HepG2 (cell line): ENCODE measurements around the gene PTPN3. TPM values are rescaled to one million over a fixed set of nuclear protein-coding genes. Genes with fewer than 3 reads are reported as not detected.

Source experiments
- ARNTL ChIP-seq: sonication (generic); formaldehyde crosslinking; IDR thresholded peaks from 2 replicates; pipeline ENCODE4 v1.4.0; 2020; ENCODE audit warnings: mild to moderate bottlenecking, missing genetic modification reagents
- BHLHE40 ChIP-seq: IDR thresholded peaks from 2 replicates; pipeline ENCODE4 v1.6.1; 2011; ENCODE audit warnings: low read length, improper control_type of control experiment
- FOXA1 ChIP-seq, 2 experiments: fragments of 450-650 bp in 1 of 2; sonication (generic) in 1 of 2; formaldehyde crosslinking in 1 of 2; IDR thresholded peaks; 2 replicates each; pipeline versions ENCODE4 v1.4.0 to v1.6.1; 2016 to 2020; ENCODE audit warnings: missing genetic modification reagents in 1 of 2
- HNF1A ChIP-seq, 2 experiments: sonication (generic) in 1 of 2; formaldehyde crosslinking in 1 of 2; IDR thresholded peaks; 2 replicates each; pipeline versions ENCODE4 v1.4.0 to v1.6.1; 2016 to 2020; ENCODE audit warnings: borderline replicate concordance in 1 of 2, low read depth in 1 of 2, mild to moderate bottlenecking in 1 of 2, missing genetic modification reagents in 1 of 2
- KDM3A ChIP-seq: IDR thresholded peaks from 2 replicates; pipeline ENCODE4 v1.6.1; 2018; ENCODE audit warnings: low read depth, missing compliant biosample characterization
- MLXIP ChIP-seq: sonication (generic); formaldehyde crosslinking; IDR thresholded peaks from 2 replicates; pipeline ENCODE4 v1.9.0; 2021; ENCODE audit warnings: missing genetic modification reagents, borderline replicate concordance
- RXRB ChIP-seq: IDR thresholded peaks from 2 replicates; pipeline ENCODE4 v1.6.1; 2016; ENCODE audit warnings: borderline replicate concordance, missing genetic modification reagents, missing compliant biosample characterization
- SIX1 ChIP-seq: sonication (generic); formaldehyde crosslinking; IDR thresholded peaks from 2 replicates; pipeline ENCODE4 v1.4.0; 2020; ENCODE audit warnings: missing genetic modification reagents, borderline replicate concordance
- SMAD1 ChIP-seq: sonication (generic); formaldehyde crosslinking; IDR thresholded peaks from 2 replicates; pipeline ENCODE4 v1.4.0; 2020; ENCODE audit warnings: missing genetic modification reagents, low read depth, mild to moderate bottlenecking, borderline replicate concordance
- ZMAT3 ChIP-seq: sonication (generic); formaldehyde crosslinking; conservative IDR thresholded peaks from 2 replicates; pipeline ENCODE4 v1.7.0; 2021; ENCODE audit warnings: missing genetic modification reagents
- ZNF260 ChIP-seq: sonication (generic); formaldehyde crosslinking; IDR thresholded peaks from 2 replicates; pipeline ENCODE4 v1.4.0; 2020; ENCODE audit warnings: missing genetic modification reagents, low read depth, mild to moderate bottlenecking, borderline replicate concordance
- ZNF580 ChIP-seq: IDR thresholded peaks from 2 replicates; pipeline ENCODE4 v1.6.1; 2016; ENCODE audit warnings: low read depth, borderline replicate concordance
- ZNF878 ChIP-seq: sonication (generic); formaldehyde crosslinking; IDR thresholded peaks from 2 replicates; pipeline ENCODE4 v1.8.1; 2023; ENCODE audit warnings: mild to moderate bottlenecking, missing genetic modification reagents, moderate library complexity
- polyA plus RNA-seq, 8 experiments: library from polyadenylated mRNA; depleted of rRNA in 3 of 8; stranded (reverse) in 7 of 8; unstranded in 1 of 8; fragments of >200 nt; fragmentation: Illumina TruSeq in 4 of 8; extraction: Trizol in 4 of 8; gene quantifications; 2 replicates each; pipeline versions ENCODE4 v1.2.1 to v1.2.3, GENCODE V29; 2011 to 2016; ENCODE audit warnings: low read depth in 4 of 8, missing spikeins in 1 of 8, mixed read lengths in 1 of 8; ENCODE audit not compliant: insufficient read depth in 1 of 8
- total RNA-seq, 5 experiments: library from RNA; depleted of rRNA; stranded (reverse); fragments of >200 nt; fragmentation: Illumina TruSeq; extraction: Trizol; gene quantifications; 2 replicates each; pipeline ENCODE4 v1.2.3, GENCODE V29; 2016; ENCODE audit warnings: low read depth in 1 of 5
- TF ChIP-seq, protein P1 (sequence below): sonication (generic); formaldehyde crosslinking; IDR thresholded peaks from 2 replicates; pipeline ENCODE4 v1.4.0; 2020; ENCODE audit warnings: missing genetic modification reagents, low read depth, mild to moderate bottlenecking, borderline replicate concordance
- TF ChIP-seq, protein P2 (sequence below): sonication (generic); formaldehyde crosslinking; IDR thresholded peaks from 2 replicates; pipeline ENCODE4 v1.5.1; 2020; ENCODE audit warnings: mild to moderate bottlenecking, moderate library complexity, missing genetic modification reagents
- TF ChIP-seq, protein P3 (sequence below): IDR thresholded peaks from 2 replicates; pipeline ENCODE4 v1.6.1; 2016; ENCODE audit warnings: mild to moderate bottlenecking, missing biosample characterization, missing genetic modification reagents

PTPN3 gene
- total and polyA plus RNA-seq, 2 of the 13 experiments (the other 11 are each of a cell fraction or from before 2014, with no cell fraction given) = 5.6 to 20.5 TPM

- TF ChIP-seq HNF1A (IDR thresholded peaks at IDR 0.05; ENCODE audit: low read depth) (no peak), HNF1A (CRISPR knock-in tag; IDR thresholded peaks at IDR 0.05; ENCODE audit: borderline replicate concordance) (0 out of 2 replicates have a peak, but pooled peaks have one; percentile 44), BHLHE40 (no peak), RXRB (CRISPR knock-in tag) (peak; percentile 15; the same call in 1 of the 2 replicates), SIX1 (no peak), ZNF580 (0 out of 2 replicates have a peak, but pooled peaks have one; percentile 32), SMAD1 (no peak), MLXIP (no peak), ZMAT3 (CRISPR knock-in tag) (peak; percentile 76; the same call in 1 of the 2 replicates), ZNF878 (no peak; the same call in 1 of the 2 replicates), ZNF260 (CRISPR knock-in tag) (no peak), KDM3A (CRISPR knock-in tag) (no peak), FOXA1 (IDR thresholded peaks at IDR 0.05) (no peak), FOXA1 (CRISPR knock-in tag; IDR thresholded peaks at IDR 0.05) (no peak; the same call in 1 of the 2 replicates), ARNTL (peak; percentile 66; the same call in 1 of the 2 replicates)
- TF ChIP-seq, protein P1, sequence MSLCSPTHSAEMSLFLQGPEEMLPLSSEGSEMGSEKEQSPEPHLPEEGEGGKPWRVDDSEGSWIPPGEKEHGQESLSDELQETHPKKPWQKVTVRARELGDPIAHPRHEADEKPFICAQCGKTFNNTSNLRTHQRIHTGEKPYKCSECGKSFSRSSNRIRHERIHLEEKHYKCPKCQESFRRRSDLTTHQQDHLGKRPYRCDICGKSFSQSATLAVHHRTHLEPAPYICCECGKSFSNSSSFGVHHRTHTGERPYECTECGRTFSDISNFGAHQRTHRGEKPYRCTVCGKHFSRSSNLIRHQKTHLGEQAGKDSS (CRISPR knock-in tag) = peak; percentile 72; the same call in 1 of the 2 replicates
- TF ChIP-seq, protein P2, sequence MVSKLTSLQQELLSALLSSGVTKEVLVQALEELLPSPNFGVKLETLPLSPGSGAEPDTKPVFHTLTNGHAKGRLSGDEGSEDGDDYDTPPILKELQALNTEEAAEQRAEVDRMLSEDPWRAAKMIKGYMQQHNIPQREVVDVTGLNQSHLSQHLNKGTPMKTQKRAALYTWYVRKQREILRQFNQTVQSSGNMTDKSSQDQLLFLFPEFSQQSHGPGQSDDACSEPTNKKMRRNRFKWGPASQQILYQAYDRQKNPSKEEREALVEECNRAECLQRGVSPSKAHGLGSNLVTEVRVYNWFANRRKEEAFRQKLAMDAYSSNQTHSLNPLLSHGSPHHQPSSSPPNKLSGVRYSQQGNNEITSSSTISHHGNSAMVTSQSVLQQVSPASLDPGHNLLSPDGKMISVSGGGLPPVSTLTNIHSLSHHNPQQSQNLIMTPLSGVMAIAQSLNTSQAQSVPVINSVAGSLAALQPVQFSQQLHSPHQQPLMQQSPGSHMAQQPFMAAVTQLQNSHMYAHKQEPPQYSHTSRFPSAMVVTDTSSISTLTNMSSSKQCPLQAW = no peak; the same call in 1 of the 2 replicates
- TF ChIP-seq, protein P3, sequence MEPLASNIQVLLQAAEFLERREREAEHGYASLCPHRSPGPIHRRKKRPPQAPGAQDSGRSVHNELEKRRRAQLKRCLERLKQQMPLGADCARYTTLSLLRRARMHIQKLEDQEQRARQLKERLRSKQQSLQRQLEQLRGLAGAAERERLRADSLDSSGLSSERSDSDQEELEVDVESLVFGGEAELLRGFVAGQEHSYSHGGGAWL (CRISPR knock-in tag) = peak; percentile 54; the same call in 1 of the 2 replicates
These were observed 1.7 kb upstream of the PTPN3 start (continued) for GRCh38 chr9:109499631-109500410.
